Sigmoid colon (tissue), 3 donors: ENCODE data around the gene NOVA2.

Experiments used
- POLR2A ChIP-seq, 2 donors: fragments of 450-650 bp; IDR thresholded peaks; one replicate each; pipeline ENCODE4 v1.6.1; 2016; ENCODE audit warnings: antibody characterized with exemption in 2 of 2, mild to moderate bottlenecking in 2 of 2, moderate library complexity in 2 of 2
- TF ChIP-seq, protein P1 (sequence below), 4 experiments: fragments of 450-650 bp in 3 of 4; fragments of 200-600 bp in 1 of 4; IDR thresholded peaks; one replicate each; pipeline ENCODE4 v1.5.1; 2016 to 2019; ENCODE audit warnings: antibody characterized with exemption in 4 of 4, mild to moderate bottlenecking in 3 of 4, moderate library complexity in 2 of 4

- TF ChIP-seq, protein P1, sequence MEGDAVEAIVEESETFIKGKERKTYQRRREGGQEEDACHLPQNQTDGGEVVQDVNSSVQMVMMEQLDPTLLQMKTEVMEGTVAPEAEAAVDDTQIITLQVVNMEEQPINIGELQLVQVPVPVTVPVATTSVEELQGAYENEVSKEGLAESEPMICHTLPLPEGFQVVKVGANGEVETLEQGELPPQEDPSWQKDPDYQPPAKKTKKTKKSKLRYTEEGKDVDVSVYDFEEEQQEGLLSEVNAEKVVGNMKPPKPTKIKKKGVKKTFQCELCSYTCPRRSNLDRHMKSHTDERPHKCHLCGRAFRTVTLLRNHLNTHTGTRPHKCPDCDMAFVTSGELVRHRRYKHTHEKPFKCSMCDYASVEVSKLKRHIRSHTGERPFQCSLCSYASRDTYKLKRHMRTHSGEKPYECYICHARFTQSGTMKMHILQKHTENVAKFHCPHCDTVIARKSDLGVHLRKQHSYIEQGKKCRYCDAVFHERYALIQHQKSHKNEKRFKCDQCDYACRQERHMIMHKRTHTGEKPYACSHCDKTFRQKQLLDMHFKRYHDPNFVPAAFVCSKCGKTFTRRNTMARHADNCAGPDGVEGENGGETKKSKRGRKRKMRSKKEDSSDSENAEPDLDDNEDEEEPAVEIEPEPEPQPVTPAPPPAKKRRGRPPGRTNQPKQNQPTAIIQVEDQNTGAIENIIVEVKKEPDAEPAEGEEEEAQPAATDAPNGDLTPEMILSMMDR (IDR thresholded peaks at IDR 0.05) = no peak
- TF ChIP-seq POLR2A (IDR thresholded peaks at IDR 0.05) = no peak
Measured at GRCh38 chr19:45959517-45960025, 14.1 kb downstream of the NOVA2 start.
